ENCODE results near the gene COL9A3. TPM values are rescaled to one million over a fixed set of nuclear protein-coding genes. Genes with fewer than 3 reads are reported as not detected.

Gene COL9A3
- total RNA-seq, 1 donor = not detected

GRCh38 chr20:62808211-62808865, 8.5 kb upstream of the COL9A3 start:
- H3K27ac ChIP-seq (ENCODE audit: low read depth, low read length) = no peak overlapping the region
- no peak overlapping the region for H2AFZ ChIP-seq (ENCODE audit: low read length)
- peaks cover 40% of the 10 kb centered on the region for H3K36me3 ChIP-seq (ENCODE audit: insufficient read depth, low read length)
- peaks cover 48% of the 10 kb centered on the region for H4K20me1 ChIP-seq (ENCODE audit: insufficient read depth, low read length)
- peak; percentile 86 for TF ChIP-seq CTCF (IDR thresholded peaks at IDR 0.05; ENCODE audit: extremely low read depth, low read depth, low read length)
- H3K4me3 ChIP-seq (ENCODE audit: insufficient read depth, low read length) = no peak overlapping the region
- peaks cover 32% of the 10 kb centered on the region for H3K79me2 ChIP-seq (ENCODE audit: insufficient read depth, low read length)
- H3K4me1 ChIP-seq (ENCODE audit: insufficient read depth, low read length) = peaks cover 14% of the 10 kb centered on the region
- no peak overlapping the region for H3K4me2 ChIP-seq (ENCODE audit: insufficient read depth, low read length)
- no peaks in the 10 kb centered on the region for H3K9me3 ChIP-seq (ENCODE audit: low read depth, low read length)
- no peaks in the 10 kb centered on the region for H3K27me3 ChIP-seq (ENCODE audit: insufficient read depth, low read length)
- peak; percentile 100 for DNase-seq (ENCODE audit: insufficient read length, low spot score, missing footprints)

GRCh38 chr20:62809530-62810428, 7.1 kb upstream of the COL9A3 start:
- H2AFZ ChIP-seq (ENCODE audit: low read length) = no peak overlapping the region
- H3K4me3 ChIP-seq (ENCODE audit: insufficient read depth, low read length) = no peak overlapping the region
- peaks cover 56% of the 10 kb centered on the region for H4K20me1 ChIP-seq (ENCODE audit: insufficient read depth, low read length)
- no peak for TF ChIP-seq CTCF (IDR thresholded peaks at IDR 0.05; ENCODE audit: extremely low read depth, low read depth, low read length)
- peaks cover 32% of the 10 kb centered on the region for H3K79me2 ChIP-seq (ENCODE audit: insufficient read depth, low read length)
- DNase-seq (ENCODE audit: insufficient read length, low spot score, missing footprints) = no peak
- H3K9me3 ChIP-seq (ENCODE audit: low read depth, low read length) = no peaks in the 10 kb centered on the region
- peaks cover 14% of the 10 kb centered on the region for H3K4me1 ChIP-seq (ENCODE audit: insufficient read depth, low read length)
- H3K36me3 ChIP-seq (ENCODE audit: insufficient read depth, low read length) = peaks cover 40% of the 10 kb centered on the region
- H3K27me3 ChIP-seq (ENCODE audit: insufficient read depth, low read length) = peaks cover 5% of the 10 kb centered on the region
- no peak overlapping the region for H3K27ac ChIP-seq (ENCODE audit: low read depth, low read length)
- no peak overlapping the region for H3K4me2 ChIP-seq (ENCODE audit: insufficient read depth, low read length)

- no peak overlapping the region for H2AFZ ChIP-seq (ENCODE audit: low read length)
- DNase-seq (ENCODE audit: insufficient read length, low spot score, missing footprints) = no peak
- peaks cover 21% of the 10 kb centered on the region for H3K27me3 ChIP-seq (ENCODE audit: insufficient read depth, low read length)
- H3K4me3 ChIP-seq (ENCODE audit: insufficient read depth, low read length) = no peak overlapping the region
- H4K20me1 ChIP-seq (ENCODE audit: insufficient read depth, low read length) = peaks cover 46% of the 10 kb centered on the region
- peaks cover 40% of the 10 kb centered on the region for H3K36me3 ChIP-seq (ENCODE audit: insufficient read depth, low read length)
- H3K27ac ChIP-seq (ENCODE audit: low read depth, low read length) = no peak overlapping the region
- TF ChIP-seq CTCF (IDR thresholded peaks at IDR 0.05; ENCODE audit: extremely low read depth, low read depth, low read length) = no peak
- H3K4me1 ChIP-seq (ENCODE audit: insufficient read depth, low read length) = peaks cover 13% of the 10 kb centered on the region
- H3K4me2 ChIP-seq (ENCODE audit: insufficient read depth, low read length) = no peak overlapping the region
- no peaks in the 10 kb centered on the region for H3K9me3 ChIP-seq (ENCODE audit: low read depth, low read length)
- H3K79me2 ChIP-seq (ENCODE audit: insufficient read depth, low read length) = peaks cover 21% of the 10 kb centered on the region
Measured at GRCh38 chr20:62811320-62811719, 5.5 kb upstream of the COL9A3 start.

- H3K36me3 ChIP-seq (ENCODE audit: insufficient read depth, low read length) = peaks cover 40% of the 10 kb centered on the region
- no peak for TF ChIP-seq CTCF (IDR thresholded peaks at IDR 0.05; ENCODE audit: extremely low read depth, low read depth, low read length)
- H3K27ac ChIP-seq (ENCODE audit: low read depth, low read length) = no peak overlapping the region
- peaks cover 12% of the 10 kb centered on the region for H3K4me1 ChIP-seq (ENCODE audit: insufficient read depth, low read length)
- H3K4me2 ChIP-seq (ENCODE audit: insufficient read depth, low read length) = no peak overlapping the region
- H3K9me3 ChIP-seq (ENCODE audit: low read depth, low read length) = no peaks in the 10 kb centered on the region
- H3K27me3 ChIP-seq (ENCODE audit: insufficient read depth, low read length) = peaks cover 24% of the 10 kb centered on the region
- peaks cover 17% of the 10 kb centered on the region for H3K79me2 ChIP-seq (ENCODE audit: insufficient read depth, low read length)
- H3K4me3 ChIP-seq (ENCODE audit: insufficient read depth, low read length) = no peak overlapping the region
- H2AFZ ChIP-seq (ENCODE audit: low read length) = no peak overlapping the region
- no peak for DNase-seq (ENCODE audit: insufficient read length, low spot score, missing footprints)
- peaks cover 42% of the 10 kb centered on the region for H4K20me1 ChIP-seq (ENCODE audit: insufficient read depth, low read length)
Measured at GRCh38 chr20:62811720-62812119, 5.1 kb upstream of the COL9A3 start.
